Uterus (tissue), 2 donors: Measurements from ENCODE around the gene NRXN3.

Experiments used
- POLR2A ChIP-seq, 2 donors: fragments of 450-650 bp; IDR thresholded peaks; one replicate each; pipeline ENCODE4 v1.6.1; 2016; ENCODE audit warnings: antibody characterized with exemption in 2 of 2, mild to moderate bottlenecking in 1 of 2, moderate library complexity in 1 of 2
- TF ChIP-seq, protein P1 (sequence below), 4 experiments: fragments of 200-600 bp in 2 of 4; fragments of 450-650 bp in 2 of 4; sonication (generic) in 2 of 4; IDR thresholded peaks; one replicate each; pipeline ENCODE4 v1.5.1; 2016 to 2019; ENCODE audit warnings: antibody characterized with exemption in 4 of 4, mild to moderate bottlenecking in 2 of 4, moderate library complexity in 1 of 4

DNA sequence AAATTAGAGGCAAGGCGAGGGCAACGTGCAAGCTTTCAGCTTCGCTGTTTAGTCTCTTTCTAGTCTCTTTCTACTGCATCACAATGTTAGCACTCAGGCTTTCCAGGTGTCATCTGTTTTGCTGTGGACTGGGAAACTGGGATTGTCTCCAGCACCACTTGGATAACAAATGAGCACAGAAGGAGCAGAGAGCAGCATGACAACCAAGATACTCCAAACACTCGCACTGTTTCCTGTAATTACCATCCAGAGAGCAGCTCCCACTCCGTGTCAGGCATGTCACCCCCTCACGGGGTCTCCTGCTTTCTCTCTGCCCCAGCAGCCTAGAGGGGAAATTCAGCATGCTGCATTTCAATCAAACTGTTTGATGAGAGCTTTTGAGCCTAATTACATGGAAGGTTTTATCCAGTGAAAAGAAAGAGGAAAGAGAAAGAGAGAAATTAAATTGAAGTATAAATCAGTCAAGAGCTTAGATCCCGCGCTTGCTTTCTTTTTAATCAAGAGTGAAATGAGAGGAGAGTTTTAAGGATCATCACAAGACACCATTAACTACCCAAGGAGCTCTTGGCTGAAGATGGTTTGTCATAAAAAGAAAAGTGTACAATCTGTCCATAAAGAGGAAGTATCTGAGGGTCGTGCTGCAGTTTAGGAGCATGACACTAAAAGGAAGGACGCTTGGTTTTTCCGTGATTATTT is 1123.5 kb downstream of the NRXN3 start:
- TF ChIP-seq, protein P1, sequence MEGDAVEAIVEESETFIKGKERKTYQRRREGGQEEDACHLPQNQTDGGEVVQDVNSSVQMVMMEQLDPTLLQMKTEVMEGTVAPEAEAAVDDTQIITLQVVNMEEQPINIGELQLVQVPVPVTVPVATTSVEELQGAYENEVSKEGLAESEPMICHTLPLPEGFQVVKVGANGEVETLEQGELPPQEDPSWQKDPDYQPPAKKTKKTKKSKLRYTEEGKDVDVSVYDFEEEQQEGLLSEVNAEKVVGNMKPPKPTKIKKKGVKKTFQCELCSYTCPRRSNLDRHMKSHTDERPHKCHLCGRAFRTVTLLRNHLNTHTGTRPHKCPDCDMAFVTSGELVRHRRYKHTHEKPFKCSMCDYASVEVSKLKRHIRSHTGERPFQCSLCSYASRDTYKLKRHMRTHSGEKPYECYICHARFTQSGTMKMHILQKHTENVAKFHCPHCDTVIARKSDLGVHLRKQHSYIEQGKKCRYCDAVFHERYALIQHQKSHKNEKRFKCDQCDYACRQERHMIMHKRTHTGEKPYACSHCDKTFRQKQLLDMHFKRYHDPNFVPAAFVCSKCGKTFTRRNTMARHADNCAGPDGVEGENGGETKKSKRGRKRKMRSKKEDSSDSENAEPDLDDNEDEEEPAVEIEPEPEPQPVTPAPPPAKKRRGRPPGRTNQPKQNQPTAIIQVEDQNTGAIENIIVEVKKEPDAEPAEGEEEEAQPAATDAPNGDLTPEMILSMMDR (IDR thresholded peaks at IDR 0.05), result no peak
- no peak for TF ChIP-seq POLR2A (IDR thresholded peaks at IDR 0.05)
